KMS-11 (cell line): ENCODE results near the gene TNFSF13.

ENCODE experiments used
- H2AFZ ChIP-seq: fragments of 200-600 bp; sonication (generic); 2 replicates; pipeline ENCODE4 v1.6.1; 2016; ENCODE audit warnings: antibody characterized with exemption, mixed run types, low read depth
- H3K27ac ChIP-seq: fragments of 200-600 bp; sonication (generic); 2 replicates; pipeline ENCODE4 v1.6.1; 2016; ENCODE audit warnings: mild to moderate bottlenecking, mixed run types
- H3K27me3 ChIP-seq: fragments of 200-600 bp; sonication (generic); 2 replicates; pipeline ENCODE4 v1.6.1; 2017; ENCODE audit warnings: mild to moderate bottlenecking, low read depth, mixed run types, moderate library complexity; ENCODE audit not compliant: insufficient read depth
- H3K36me3 ChIP-seq: fragments of 200-600 bp; sonication (generic); 2 replicates; pipeline ENCODE4 v1.6.1; 2017; ENCODE audit warnings: mild to moderate bottlenecking, mixed run types; ENCODE audit not compliant: insufficient read depth
- H3K4me1 ChIP-seq: fragments of 200-600 bp; sonication (generic); 2 replicates; pipeline ENCODE4 v1.6.1; 2016; ENCODE audit warnings: mild to moderate bottlenecking, low read depth, mixed run types; ENCODE audit not compliant: poor library complexity, severe bottlenecking
- H3K4me2 ChIP-seq: fragments of 200-600 bp; sonication (generic); 2 replicates; pipeline ENCODE4 v1.7.0; 2016; ENCODE audit warnings: mild to moderate bottlenecking, mixed run types
- H3K4me3 ChIP-seq: fragments of 200-600 bp; sonication (generic); IDR thresholded peaks from 2 replicates; pipeline ENCODE4 v1.6.1; 2017; ENCODE audit warnings: low read depth, low read length, mixed read lengths; ENCODE audit not compliant: insufficient read depth
- H3K79me2 ChIP-seq: fragments of 200-600 bp; sonication (generic); 2 replicates; pipeline ENCODE4 v1.6.1; 2016; ENCODE audit warnings: low read depth, mixed run types; ENCODE audit not compliant: insufficient read depth
- H3K9ac ChIP-seq: fragments of 200-600 bp; sonication (generic); 2 replicates; pipeline ENCODE4 v1.6.1; 2016; ENCODE audit warnings: mild to moderate bottlenecking, mixed run types
- H4K20me1 ChIP-seq: fragments of 200-600 bp; sonication (generic); 2 replicates; pipeline ENCODE4 v1.6.1; 2016; ENCODE audit warnings: mild to moderate bottlenecking, mixed run types; ENCODE audit not compliant: insufficient read depth
- CTCF ChIP-seq: fragments of 200-600 bp; sonication (generic); conservative IDR thresholded peaks from 2 replicates; pipeline ENCODE4 v1.6.1; 2017; ENCODE audit warnings: low read depth, mild to moderate bottlenecking, antibody characterized with exemption, low read length, moderate library complexity, mixed read lengths

TNFSF13 gene

GRCh38 chr17:7512105-7512504, 46.4 kb upstream of the TNFSF13 start:
- Histone ChIP-seq H3K27ac (no peak overlapping the region), H3K9ac (no peak overlapping the region), H4K20me1 (no peaks in the 10 kb centered on the region), H3K4me2 (no peak overlapping the region), H2AFZ (no peak overlapping the region), H3K27me3 (no peaks in the 10 kb centered on the region), H3K79me2 (no peaks in the 10 kb centered on the region), H3K4me1 (no peaks in the 10 kb centered on the region), H3K36me3 (no peaks in the 10 kb centered on the region), H3K4me3 (no peak overlapping the region)
- TF ChIP-seq CTCF: no peak

GRCh38 chr17:7512824-7513540, 45.6 kb upstream of the TNFSF13 start:
- Histone ChIP-seq H3K27me3 (no peaks in the 10 kb centered on the region), H3K27ac (no peak overlapping the region), H4K20me1 (no peaks in the 10 kb centered on the region), H3K79me2 (no peaks in the 10 kb centered on the region), H3K4me3 (no peak overlapping the region), H3K4me1 (no peaks in the 10 kb centered on the region), H3K9ac (no peak overlapping the region), H3K4me2 (no peak overlapping the region), H3K36me3 (no peaks in the 10 kb centered on the region), H2AFZ (no peak overlapping the region)
- no peak for TF ChIP-seq CTCF

GRCh38 chr17:7513850-7514419, 44.6 kb upstream of the TNFSF13 start:
- Histone ChIP-seq H2AFZ (no peak overlapping the region), H4K20me1 (no peaks in the 10 kb centered on the region), H3K4me2 (no peak overlapping the region), H3K27ac (no peak overlapping the region), H3K79me2 (no peaks in the 10 kb centered on the region), H3K9ac (no peak overlapping the region), H3K4me3 (no peak overlapping the region), H3K27me3 (no peaks in the 10 kb centered on the region), H3K4me1 (no peaks in the 10 kb centered on the region), H3K36me3 (no peaks in the 10 kb centered on the region)
- TF ChIP-seq CTCF: no peak

GRCh38 chr17:7515911-7516610, 42.5 kb upstream of the TNFSF13 start:
- Histone ChIP-seq H3K4me1 (no peaks in the 10 kb centered on the region), H3K27ac (no peak overlapping the region), H4K20me1 (no peaks in the 10 kb centered on the region), H3K79me2 (no peaks in the 10 kb centered on the region), H3K4me2 (no peak overlapping the region), H3K9ac (no peak overlapping the region), H2AFZ (no peak overlapping the region), H3K4me3 (no peak overlapping the region), H3K27me3 (no peaks in the 10 kb centered on the region), H3K36me3 (no peaks in the 10 kb centered on the region)
- TF ChIP-seq CTCF: no peak
